ENCODE data around the gene PFKL.

Gene PFKL

GRCh38 chr21:44269090-44269489 lies 30.8 kb upstream of the PFKL start:
- TF ChIP-seq FOXP2 (optimal IDR thresholded peaks at IDR 0.05; ENCODE audit: borderline replicate concordance, extremely low read depth, extremely low read length, insufficient read depth) (no peak), TAF1 (IDR thresholded peaks at IDR 0.05; ENCODE audit: borderline replicate concordance, insufficient read depth, low read length) (no peak), SIN3A (IDR thresholded peaks at IDR 0.05; ENCODE audit: borderline replicate concordance, insufficient read depth, low read length) (no peak), REST (IDR thresholded peaks at IDR 0.05; ENCODE audit: insufficient read depth in 1 of 2, low read depth in 2 of 2, low read length in 2 of 2) (no peak), POLR2AphosphoS5 (IDR thresholded peaks at IDR 0.05; ENCODE audit: low read depth, low read length) (no peak)

- TF ChIP-seq POLR2AphosphoS5 (IDR thresholded peaks at IDR 0.05; ENCODE audit: low read depth, low read length) (no peak), REST (IDR thresholded peaks at IDR 0.05; ENCODE audit: insufficient read depth in 1 of 2, low read depth in 2 of 2, low read length in 2 of 2) (no peak), TAF1 (IDR thresholded peaks at IDR 0.05; ENCODE audit: borderline replicate concordance, insufficient read depth, low read length) (no peak), SIN3A (IDR thresholded peaks at IDR 0.05; ENCODE audit: borderline replicate concordance, insufficient read depth, low read length) (no peak), FOXP2 (optimal IDR thresholded peaks at IDR 0.05; ENCODE audit: borderline replicate concordance, extremely low read depth, extremely low read length, insufficient read depth) (no peak)
Measured at GRCh38 chr21:44271558-44272283, 28.1 kb upstream of the PFKL start.

- TF ChIP-seq REST (IDR thresholded peaks at IDR 0.05; ENCODE audit: insufficient read depth in 1 of 2, low read depth in 2 of 2, low read length in 2 of 2): no peak
- TF ChIP-seq TAF1 (IDR thresholded peaks at IDR 0.05; ENCODE audit: borderline replicate concordance, insufficient read depth, low read length): no peak
- no peak for TF ChIP-seq POLR2AphosphoS5 (IDR thresholded peaks at IDR 0.05; ENCODE audit: low read depth, low read length)
- TF ChIP-seq FOXP2 (optimal IDR thresholded peaks at IDR 0.05; ENCODE audit: borderline replicate concordance, extremely low read depth, extremely low read length, insufficient read depth): no peak
- TF ChIP-seq SIN3A (IDR thresholded peaks at IDR 0.05; ENCODE audit: borderline replicate concordance, insufficient read depth, low read length): no peak
Measured at GRCh38 chr21:44272284-44272858, 27.5 kb upstream of the PFKL start.

GRCh38 chr21:44273046-44273445 lies 26.8 kb upstream of the PFKL start:
- no peak for TF ChIP-seq REST (IDR thresholded peaks at IDR 0.05; ENCODE audit: insufficient read depth in 1 of 2, low read depth in 2 of 2, low read length in 2 of 2)
- no peak for TF ChIP-seq FOXP2 (optimal IDR thresholded peaks at IDR 0.05; ENCODE audit: borderline replicate concordance, extremely low read depth, extremely low read length, insufficient read depth)
- no peak for TF ChIP-seq TAF1 (IDR thresholded peaks at IDR 0.05; ENCODE audit: borderline replicate concordance, insufficient read depth, low read length)
- TF ChIP-seq POLR2AphosphoS5 (IDR thresholded peaks at IDR 0.05; ENCODE audit: low read depth, low read length): no peak
- TF ChIP-seq SIN3A (IDR thresholded peaks at IDR 0.05; ENCODE audit: borderline replicate concordance, insufficient read depth, low read length): no peak
